Stimulated activated CD4-positive, alpha-beta T cell treated with anti-CD3 and anti-CD28 coated beads, Interleukin-4, amount 100 ng/mL, for 48 hours (primary cell): ENCODE measurements around the gene PLXNB2.

Experiments used
- DNase-seq, 2 donors: peaks; one replicate each; pipeline ENCODE4 v3.0.0-alpha.2; 2020; ENCODE audit warnings: low read depth in 2 of 2

The PLXNB2 gene

GRCh38 chr22:50232481-50233151 lies 74.8 kb downstream of the PLXNB2 start:
- DNase-seq: no peak

GRCh38 chr22:50229370-50229769 lies 78.1 kb downstream of the PLXNB2 start:
- no peak for DNase-seq

DNA sequence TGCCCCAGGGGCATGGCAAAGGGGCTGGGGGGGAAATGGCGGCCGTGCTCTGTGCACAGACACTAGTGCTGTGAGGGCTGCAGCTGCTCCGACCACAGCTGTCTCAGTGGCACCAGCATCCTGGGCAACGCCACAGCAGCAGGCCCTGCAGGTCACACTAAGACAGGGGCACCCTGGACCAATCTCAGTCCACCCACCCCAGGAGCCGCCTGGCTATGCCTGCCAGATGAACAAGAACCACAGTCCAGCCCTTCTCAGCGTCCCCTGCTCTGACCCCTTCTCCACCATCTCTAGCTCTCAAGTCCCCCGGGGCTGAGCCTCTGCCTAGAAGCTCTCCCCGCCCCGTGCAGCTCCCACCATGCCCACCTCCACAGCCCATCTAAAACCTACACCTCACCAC lies 79.1 kb downstream of the PLXNB2 start:
- no peak for DNase-seq

- no peak for DNase-seq
Measured at GRCh38 chr22:50227579-50228215, 79.7 kb downstream of the PLXNB2 start.

GRCh38 chr22:50226875-50227165 lies 80.6 kb downstream of the PLXNB2 start:
- DNase-seq: no peak

- no peak for DNase-seq
Measured at GRCh38 chr22:50226063-50226874, 81.2 kb downstream of the PLXNB2 start.

DNA sequence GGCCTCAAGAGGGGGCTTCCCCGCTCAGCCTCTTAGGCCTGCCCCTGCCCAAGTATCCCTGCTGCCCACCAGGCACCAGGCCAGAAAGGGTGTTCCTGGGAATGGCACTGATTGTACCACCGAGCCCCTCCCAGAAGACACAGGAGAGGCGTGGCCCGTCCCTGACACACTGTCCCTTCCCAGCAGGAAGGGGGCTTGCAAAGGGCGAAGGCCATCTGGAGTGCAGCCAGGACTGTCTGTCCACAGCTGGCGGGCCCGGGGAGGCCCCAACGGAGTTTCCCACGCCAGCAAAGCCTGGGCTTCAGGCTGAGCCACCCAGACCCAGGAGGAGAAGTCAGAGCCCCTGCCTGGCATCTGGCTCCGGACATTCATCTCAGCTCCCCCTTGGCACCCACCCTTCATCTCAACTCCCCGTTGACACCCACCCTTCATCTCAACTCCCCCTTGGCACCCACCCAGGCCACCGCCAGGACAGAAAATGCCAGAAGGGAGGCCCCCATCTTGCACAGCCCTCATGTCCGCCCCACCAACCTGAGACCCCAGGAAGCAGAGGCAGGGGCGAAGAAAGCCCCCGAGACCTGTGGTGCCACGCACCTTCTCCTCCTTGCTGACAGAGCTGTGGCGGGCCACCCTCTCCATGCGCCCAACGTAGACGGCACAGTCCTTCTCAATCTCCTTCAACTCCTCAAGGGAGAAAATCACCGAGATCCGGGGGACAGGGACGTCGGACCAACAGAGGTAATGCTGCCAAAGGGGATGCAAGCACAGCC lies 82.1 kb downstream of the PLXNB2 start:
- DNase-seq: no peak
